ENCODE measurements around the gene KRTAP10-9.
A peak's percentile ranks its signal among the peaks of the same experiment; 100 is the strongest.
"Not testable (repeated sequence)": the region's sequence is repeated elsewhere in the genome, so short reads cannot be mapped to it uniquely, and the experiment has no call there.

KRTAP10-9 gene

DNA sequence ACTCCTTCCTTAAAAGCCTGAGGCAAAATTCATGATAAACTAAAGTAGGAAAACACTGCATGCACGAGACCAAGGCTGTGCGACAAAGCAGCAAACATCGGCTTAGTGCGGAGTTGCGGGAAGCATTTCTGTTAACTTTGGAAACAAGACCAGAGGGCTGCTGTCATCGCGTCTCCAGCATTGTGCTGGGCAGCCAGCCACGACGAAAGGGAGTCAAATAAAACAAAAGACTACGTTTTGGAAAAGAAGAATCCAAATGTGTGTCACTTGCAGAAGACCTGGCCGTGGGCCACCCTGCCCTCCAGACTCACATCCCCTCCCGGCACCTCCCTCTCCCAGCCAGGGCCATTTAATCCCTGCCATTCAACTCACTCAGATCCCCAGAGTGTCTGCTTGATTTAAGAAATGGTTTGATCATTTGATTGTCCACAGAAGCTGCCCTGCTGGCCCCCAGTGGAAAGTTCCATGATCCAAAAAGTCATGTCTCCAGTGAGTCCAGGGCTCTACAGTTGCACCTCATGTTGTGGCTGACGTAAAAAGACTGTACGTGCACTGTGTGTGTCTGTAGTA is 16.9 kb downstream of the KRTAP10-9 start:
- no peak for DNase-seq (ENCODE audit: low read depth)

DNA sequence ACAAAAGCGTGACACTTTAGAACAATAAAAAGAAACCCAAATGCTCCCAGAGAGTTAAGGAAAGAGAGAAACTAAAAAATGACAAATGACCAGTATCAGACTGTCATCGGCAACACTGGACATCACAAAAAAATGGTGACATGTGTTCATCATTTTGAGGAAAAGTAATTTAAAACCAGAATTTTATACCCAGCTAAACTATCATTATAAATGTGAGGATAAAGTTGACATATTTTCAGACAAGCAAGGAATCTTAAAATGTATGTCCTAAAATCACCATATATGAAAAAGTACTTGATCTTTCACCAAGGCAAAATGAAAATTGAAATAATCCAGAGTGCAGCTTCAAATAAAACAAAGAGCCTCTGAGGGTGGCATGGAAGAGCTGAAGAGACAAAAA is 18.0 kb downstream of the KRTAP10-9 start:
- DNase-seq (ENCODE audit: low read depth): no peak

DNA sequence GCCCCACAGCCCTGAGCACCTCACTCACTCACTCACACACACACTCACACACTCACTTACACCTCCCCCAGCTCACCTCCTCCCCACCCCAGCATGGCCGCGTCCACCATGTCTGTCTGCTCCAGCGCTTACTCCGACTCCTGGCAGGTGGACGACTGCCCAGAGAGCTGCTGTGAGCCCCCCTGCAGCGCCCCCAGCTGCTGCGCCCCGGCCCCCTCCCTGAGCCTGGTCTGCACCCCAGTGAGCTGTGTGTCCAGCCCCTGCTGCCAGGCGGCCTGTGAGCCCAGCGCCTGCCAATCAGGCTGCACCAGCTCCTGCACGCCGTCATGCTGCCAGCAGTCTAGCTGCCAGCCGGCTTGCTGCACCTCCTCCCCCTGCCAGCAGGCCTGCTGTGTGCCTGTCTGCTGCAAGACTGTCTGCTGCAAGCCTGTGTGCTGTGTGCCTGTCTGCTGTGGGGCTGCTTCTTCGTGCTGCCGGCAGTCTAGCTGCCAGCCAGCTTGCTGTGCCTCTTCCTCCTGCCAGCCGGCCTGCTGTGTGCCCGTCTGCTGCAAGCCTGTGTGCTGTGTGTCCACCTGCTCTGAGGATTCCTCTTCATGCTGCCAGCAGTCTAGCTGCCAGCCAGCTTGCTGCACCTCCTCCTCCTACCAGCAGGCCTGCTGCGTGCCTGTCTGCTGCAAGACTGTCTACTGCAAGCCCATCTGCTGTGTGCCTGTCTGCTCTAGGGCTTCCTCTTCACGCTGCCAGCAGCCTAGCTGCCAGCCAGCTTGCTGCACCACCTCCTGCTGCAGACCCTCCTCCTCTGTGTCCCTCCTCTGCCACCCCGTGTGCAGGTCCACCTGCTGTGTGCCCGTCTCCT is 19.7 kb downstream of the KRTAP10-9 start, which contains the start of gene KRTAP10-11:
Gene KRTAP10-11 (plus strand): TSS at position 49 of the 856 bp plus-strand sequence. CDS start 45 bp downstream, at position 94.
- not testable (repeated sequence) for DNase-seq (ENCODE audit: low read depth)

DNA sequence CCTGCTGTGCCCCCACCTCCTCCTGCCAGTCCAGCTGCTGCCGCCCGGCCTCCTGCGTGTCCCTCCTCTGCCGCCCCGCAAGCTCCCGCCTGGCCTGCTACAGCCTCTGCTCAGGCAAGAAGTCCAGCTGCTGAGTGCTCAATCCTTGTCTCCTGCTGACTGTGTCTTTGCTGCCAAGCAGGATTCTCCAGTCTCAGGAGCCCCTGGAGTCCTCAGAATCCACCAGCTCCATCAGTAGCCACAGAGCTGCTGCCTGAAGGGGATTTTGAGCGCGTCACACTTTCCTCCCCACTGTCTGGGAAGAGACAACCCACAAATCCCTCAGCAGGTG is 20.3 kb downstream of the KRTAP10-9 start:
- DNase-seq (ENCODE audit: low read depth): no peak

DNA sequence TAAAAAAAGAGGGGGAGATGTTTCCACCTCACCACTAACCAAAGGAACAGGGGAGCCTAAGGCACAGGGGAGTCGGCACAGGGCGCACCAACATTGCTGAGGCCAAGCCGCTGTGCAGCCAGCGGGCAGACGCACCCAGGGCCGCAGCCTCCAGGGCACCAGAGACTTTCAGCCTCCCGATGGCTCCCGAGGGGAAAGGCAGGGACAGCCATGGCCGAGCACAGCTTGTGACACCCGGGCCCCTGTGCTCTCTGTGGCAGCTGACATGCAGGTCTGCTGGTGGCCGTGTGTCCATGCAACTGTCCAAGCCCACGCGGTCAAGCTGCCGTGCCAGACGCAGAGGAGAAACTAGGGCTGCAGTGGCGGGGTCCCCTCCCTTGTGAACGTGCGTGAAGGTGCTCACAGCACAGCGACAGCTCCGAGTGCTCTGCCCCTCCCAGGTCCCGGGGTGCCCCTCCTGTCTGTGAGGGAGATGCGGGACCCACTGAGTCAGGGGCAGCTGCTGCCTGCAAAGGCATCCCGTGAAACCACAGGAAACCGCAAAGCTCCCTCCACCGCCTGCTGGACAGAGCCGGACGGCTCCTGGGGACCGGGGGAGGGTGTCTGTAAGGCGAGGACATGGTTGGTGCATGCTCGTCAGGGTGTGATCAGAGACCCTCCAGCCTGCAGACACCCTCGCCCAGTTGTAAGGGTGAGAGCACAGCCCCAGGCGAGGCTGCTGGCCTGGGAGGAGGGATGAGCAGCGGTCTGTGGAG is 21.8 kb downstream of the KRTAP10-9 start:
- no peak for DNase-seq (ENCODE audit: low read depth)

DNA sequence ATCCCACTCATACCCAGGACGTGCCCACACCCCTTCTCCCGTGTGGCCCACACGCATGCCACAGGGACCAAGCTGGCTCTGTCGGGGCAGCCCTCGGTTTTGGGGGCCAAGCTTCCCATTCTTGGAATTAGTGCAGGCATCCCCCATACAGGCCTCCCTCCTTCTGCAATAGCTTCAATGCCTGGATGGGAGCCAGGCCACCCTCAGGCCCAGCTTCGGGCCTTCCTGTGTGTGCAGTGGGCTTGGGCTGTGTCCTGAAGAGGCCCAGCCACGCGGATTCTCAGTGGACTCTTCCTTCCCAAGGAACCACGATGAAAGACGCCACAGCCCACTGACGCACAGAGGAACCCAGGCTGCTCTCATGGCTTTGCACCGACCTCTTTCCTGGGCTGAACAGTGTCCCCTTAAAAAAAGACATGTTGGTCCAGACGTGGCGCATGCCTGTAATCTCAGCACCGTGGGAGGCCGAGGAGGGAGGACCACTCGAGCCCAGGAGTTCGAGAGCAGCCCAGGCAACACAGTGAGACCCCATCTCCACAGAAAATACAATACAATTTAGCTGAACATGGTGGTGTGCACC is 22.7 kb downstream of the KRTAP10-9 start:
- DNase-seq (ENCODE audit: low read depth): no peak

DNA sequence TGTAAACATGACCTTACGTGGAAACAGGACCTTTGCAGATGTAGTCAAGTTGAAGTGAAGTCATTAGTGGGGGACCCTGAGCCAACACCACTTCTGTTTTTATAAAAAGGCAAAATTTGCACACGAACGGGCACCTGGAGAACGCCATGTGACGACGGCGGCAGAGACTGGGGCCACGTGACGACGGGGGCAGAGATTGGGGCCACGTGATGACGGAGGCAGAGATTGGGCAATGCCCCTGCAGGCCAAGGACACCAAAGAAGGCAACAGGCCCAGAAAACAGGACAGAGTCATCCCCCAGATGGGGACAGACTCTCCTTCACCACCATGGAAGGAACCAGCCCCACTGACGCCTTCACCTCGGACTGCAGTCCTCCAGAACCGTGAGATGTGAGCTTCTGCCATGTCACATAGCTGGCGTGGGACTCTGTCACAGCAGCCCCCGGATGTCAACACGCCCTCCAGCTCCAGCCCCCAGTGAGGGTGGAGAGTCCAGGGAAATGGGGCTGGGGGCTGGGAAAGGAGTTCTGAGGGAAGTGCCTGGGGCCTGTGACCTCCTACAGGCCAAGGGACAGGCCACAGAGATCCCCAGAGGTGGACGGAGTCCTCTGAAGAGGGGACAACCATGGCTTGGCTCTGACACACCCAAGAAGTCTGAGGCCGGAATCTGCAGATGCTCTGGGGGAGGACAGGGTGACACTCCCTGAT is 23.5 kb downstream of the KRTAP10-9 start:
- no peak for DNase-seq (ENCODE audit: low read depth)

DNA sequence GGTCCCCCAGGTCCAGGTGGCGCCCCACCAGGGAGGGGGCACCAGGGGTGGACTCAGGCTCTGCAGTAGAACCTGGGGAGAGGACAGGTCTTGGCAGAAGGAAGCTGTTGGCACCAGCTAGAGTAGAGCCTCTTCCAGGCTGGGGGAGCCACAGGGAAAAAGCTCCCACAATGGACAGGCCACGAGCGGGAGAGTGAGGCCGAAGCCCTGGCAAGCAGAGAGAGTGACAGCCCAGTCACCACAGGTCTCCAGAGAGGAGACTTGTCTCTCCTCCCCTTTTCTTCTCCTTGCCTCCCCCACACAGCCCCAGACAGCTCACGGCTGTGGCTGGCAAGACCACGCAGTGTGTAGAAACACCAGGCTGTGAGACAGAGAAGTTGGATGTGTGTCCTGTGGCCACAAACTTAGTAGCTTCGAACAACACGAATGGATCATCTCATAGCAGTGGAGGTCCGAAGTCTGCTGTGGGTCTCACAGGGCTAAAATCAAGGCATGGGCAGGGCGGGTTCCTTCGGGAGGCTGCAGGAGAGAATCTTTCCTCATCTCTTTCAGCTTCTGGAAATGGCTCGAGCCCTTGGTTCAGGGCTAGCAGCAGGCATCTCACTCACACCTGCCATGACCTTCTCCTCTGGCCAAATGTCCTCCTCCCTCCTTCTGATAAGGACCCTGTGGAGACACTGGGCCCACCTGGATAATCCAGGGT is 24.2 kb downstream of the KRTAP10-9 start:
- DNase-seq (ENCODE audit: low read depth): no peak

DNA sequence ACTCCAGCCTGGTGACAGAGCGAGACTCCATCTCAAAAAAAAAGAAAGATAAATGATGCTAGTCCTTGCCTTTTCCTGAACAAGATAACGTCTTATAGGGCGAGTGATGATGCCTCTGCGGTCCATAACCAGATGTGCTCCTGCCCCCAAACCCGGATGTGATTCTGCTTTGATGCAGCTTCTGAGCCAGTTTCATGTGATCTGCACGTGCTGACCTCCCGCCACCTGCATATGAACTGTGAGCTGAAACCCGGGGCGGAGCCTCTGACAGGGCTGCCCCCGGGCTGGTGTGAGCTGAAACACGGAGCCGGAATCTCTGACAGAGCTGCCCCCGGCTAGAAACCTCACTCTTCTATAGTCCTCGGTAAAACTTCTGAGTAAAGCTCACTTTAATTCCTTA is 26.2 kb downstream of the KRTAP10-9 start:
- DNase-seq (ENCODE audit: low read depth): no peak

DNA sequence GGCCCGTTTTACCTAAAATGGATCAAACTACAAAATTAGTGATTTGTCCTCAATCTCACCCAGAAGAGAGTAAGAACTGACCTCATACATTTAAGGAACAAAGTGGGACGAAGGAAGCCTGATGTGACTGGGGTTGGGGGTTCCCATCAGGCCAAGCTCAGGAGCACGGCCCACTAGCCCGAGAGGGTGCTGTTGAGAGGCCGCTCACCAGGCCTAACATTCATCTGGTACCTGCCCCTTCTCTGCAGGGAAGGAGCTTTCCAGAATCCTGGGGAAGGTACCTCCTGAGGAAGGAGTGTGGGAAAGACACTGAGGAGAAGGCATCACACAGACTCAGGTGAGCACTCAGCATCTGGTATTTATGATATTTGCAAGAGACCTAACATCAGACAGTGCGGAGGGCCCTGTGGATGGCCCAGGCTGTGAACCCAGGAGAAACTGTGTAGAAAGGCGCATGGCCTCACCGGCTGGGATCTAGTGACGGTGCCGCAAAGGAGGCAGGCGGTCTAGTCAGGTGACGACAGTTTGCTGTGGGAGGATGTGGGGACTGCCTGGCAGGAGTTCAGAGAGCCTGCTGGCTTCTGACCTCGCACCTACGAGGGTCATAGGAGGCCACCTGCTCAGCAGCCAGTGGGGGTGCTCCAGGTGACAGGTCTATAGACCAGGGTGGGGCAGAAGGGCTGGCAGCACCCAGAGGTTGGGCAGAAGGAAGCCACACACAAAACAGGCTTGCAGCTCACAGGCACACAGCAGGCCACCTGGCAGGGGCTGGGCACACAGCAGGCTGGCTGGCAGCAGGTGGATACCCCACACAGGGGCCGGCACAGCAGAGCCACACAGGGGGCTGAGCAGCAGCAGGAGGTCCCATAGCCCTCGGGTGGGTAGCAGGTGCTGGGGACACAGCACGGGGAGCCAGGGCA is 27.0 kb downstream of the KRTAP10-9 start:
- DNase-seq (ENCODE audit: low read depth): peak; percentile 27

DNA sequence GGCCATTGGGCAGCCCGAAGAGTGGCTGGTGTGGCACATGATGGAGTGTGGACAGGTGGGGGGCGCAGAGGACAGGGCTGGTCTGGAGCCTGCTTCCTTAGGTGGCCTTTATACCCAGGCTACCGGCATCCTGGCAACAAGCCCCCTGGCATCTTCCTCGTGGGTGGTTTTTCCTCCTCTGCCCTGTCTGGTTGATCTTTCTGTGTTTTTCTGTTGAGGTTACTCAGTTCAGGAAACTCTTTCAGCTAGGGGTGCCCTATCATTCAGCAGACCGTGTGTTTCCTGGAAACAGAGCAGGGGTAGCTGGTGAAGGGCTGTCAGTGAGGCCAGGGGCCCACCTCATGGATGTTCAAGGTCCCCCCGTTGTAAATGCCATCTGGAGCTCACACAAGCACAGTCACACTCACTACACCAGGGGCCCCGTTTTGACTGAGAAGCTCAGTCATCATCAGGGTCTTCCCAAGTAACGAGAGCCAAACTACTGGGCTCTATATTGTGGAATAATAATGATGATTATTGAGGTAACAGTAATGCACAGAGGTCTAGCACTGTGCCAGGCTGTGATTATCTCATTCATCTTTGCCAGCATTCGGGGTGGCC is 27.8 kb downstream of the KRTAP10-9 start, which contains the start of gene KRTAP12-4:
Gene KRTAP12-4 (minus strand): TSS at position 84 of the 600 bp plus-strand sequence. CDS start 45 bp downstream, at position 39.
- no peak for DNase-seq (ENCODE audit: low read depth)

DNA sequence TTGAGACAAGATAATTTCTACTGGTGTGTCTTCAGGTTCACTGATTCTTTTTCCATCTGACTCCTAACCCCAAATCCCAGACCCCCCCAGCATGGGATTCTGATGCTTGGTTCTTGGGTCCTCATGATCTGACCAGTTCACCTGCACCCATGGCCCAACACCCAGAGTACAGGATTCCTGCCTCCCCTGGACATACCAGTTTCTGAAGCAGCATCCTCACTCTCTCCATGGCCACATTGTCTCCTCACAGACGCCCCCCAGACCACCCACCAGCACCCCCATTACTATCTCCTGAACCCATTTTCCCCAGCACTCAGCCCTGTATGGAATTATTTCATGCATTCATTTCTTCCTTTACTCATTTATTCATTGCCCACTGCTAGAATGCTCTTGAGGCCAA is 30.0 kb downstream of the KRTAP10-9 start:
- DNase-seq (ENCODE audit: low read depth): no peak

DNA sequence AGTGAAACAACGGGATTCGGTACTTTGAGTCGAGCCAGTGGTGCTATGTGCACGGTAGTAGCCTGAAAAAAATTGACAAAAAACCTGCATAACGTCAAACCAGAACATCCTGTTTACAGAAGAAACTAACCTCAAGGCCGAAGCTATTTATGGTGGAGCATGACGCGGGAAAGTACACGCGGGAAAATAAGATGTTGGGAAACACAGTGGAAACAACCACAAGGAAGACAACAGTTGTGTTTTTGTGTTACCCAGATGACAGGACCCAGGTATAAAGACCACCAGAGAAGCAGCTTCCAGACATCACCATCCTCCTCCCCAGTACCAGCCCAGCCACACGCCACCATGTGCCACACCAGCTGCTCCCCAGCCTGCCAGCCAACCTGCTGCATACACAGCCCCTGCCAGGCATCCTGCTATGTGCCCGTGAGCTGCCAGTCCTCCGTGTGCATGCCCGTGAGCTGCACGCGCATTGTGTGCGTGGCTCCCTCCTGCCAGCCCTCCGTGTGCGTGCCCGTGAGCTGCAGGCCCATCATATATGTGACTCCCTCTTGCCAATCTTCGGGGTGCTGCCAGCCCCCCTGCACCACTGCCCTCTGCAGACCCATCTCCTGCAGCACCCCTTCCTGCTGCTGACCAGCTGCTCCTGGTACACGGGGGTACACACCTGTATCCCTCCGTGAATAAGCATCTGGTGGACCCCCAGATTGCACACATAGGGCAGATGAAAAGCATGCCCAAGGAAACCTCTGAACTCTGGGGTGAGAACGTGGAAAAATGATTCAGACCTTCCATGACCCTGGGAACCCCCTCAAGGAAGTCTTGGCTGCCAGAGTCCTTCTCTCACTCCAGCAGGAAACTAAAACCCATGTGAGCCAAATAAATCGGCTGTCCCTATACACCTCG is 31.0 kb downstream of the KRTAP10-9 start, which contains the start of gene KRTAP12-3:
Gene KRTAP12-3 (plus strand): TSS at position 298 of the 906 bp plus-strand sequence. CDS start 48 bp downstream, at position 346.
- no peak for DNase-seq (ENCODE audit: low read depth)

DNA sequence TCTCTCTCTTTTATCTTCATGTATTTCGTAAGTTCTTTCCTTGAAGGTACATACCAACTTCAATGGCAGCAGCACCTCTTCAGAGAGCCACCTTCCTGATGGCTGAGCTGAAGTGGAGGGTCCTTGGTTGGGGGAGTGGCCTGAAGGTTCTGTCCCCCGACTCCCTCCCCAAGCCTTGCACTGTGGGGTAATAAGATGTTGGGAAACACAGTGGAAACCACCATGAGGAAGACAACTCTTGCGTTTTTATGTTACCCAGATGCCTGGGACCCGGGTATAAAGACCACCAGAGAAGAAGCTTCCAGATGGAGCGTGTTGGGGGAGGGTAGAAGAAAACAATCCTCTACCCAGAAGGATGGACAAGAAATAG is 31.6 kb downstream of the KRTAP10-9 start:
- DNase-seq (ENCODE audit: low read depth): no peak

DNA sequence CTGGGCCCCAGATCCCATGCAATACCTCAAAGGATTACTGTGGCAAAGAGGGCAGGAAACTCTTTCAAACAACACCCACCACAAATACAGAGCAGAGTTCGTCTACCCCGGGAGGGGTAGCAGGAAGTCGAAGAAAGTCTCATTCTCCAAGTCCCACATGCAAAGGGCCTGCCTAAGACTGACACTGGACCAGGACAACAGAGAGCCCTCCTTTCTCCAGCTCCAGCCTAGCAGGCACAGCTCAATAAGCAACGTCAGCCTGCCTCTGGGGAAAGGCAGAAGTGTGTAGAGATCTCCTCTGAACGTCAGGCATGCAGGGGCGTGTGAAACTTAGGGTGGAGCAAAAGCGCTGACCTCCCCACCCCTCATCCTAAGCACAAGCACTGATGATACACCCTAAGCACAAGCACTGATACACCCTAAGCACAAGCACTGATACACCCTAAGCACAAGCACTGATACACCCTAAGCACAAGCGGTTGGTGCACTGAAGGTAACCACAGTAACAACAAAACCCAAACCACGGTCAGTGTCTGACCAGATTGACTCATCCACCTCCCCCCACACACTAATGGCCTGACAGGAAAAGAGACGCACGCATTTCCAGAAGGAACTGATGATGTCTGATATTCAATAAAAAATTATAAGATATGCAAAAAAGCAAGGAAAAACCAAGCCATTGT is 32.2 kb downstream of the KRTAP10-9 start:
- no peak for DNase-seq (ENCODE audit: low read depth)

DNA sequence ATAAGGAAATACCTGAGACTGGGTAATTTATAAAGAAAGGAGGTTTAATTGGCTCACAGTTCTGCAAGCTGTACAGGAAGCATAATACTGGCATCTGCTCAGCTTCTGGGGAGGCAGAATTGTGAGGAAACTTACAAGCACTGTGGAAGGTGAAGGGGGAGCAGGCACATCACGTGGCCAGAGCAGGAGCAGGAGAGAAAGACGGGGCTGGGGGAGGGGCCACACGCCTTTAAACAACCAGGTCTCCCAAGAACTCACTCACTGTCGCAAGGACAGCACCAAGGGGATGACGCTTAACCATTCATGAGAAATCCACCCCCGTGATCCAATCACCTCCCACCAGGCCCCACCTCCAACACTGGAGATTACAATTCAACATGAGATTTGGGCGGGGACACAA is 34.7 kb downstream of the KRTAP10-9 start:
- DNase-seq (ENCODE audit: low read depth): not testable (repeated sequence)

DNA sequence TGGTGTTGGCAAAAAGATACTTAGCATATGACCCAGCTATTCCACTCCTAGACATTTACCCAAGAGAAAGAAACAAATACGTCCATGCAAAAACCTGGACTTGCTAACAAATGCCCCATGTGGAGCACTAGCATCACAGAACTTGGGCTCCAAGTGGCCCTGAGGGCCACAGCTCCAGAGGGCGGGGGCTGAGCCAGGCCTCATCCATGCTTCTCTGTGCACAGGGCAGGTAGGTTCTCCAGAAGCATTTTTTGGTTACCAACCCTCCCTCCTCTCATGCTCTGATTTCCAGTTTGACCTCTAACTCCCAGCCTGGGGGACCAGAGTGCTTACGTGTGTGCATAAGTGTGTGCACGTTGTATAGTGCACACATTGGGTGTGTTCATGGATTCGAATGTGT is 37.8 kb downstream of the KRTAP10-9 start:
- DNase-seq (ENCODE audit: low read depth): no peak
